H54 (cell line): Measurements from ENCODE around the gene RAB7B.

Source experiments
- DNase-seq: peaks from one replicate; pipeline ENCODE4 v3.0.0; 2011; ENCODE audit warnings: low spot score, mixed read lengths; ENCODE audit not compliant: insufficient read length
- FAIRE-seq: peaks from 3 replicates; lab custom pipeline; 2011; peaks lifted over from hg19 to GRCh38; lab: Jason Lieb, UNC
- POLR2A ChIP-seq: IDR thresholded peaks from 2 replicates; pipeline ENCODE4 v1.6.1; 2011; ENCODE audit warnings: low read depth, mild to moderate bottlenecking, low read length

The RAB7B gene

GRCh38 chr1:205994346-205994745, 8.8 kb downstream of the RAB7B start:
- FAIRE-seq = no peak
- no peak for DNase-seq
- no peak for TF ChIP-seq POLR2A

- no peak for DNase-seq
- FAIRE-seq = no peak
- TF ChIP-seq POLR2A = no peak
These were observed 10.1 kb downstream of the RAB7B start for GRCh38 chr1:205993068-205993467.

- TF ChIP-seq POLR2A = no peak
- no peak for FAIRE-seq
- no peak for DNase-seq
These were observed 10.8 kb downstream of the RAB7B start for GRCh38 chr1:205992218-205992882.

GRCh38 chr1:205991237-205991636, 12.0 kb downstream of the RAB7B start:
- no peak for FAIRE-seq
- TF ChIP-seq POLR2A = no peak
- no peak for DNase-seq

GRCh38 chr1:205990226-205990625, 13.0 kb downstream of the RAB7B start:
- FAIRE-seq (no peak), DNase-seq (no peak)
- no peak for TF ChIP-seq POLR2A

GRCh38 chr1:205989786-205990185, 13.4 kb downstream of the RAB7B start:
- DNase-seq (no peak), FAIRE-seq (no peak)
- no peak for TF ChIP-seq POLR2A

GRCh38 chr1:205988585-205988995, 14.6 kb downstream of the RAB7B start:
- no peak for DNase-seq
- TF ChIP-seq POLR2A = no peak
- FAIRE-seq = no peak

- TF ChIP-seq POLR2A = no peak
- DNase-seq = no peak
- no peak for FAIRE-seq
These were observed 16.3 kb downstream of the RAB7B start for GRCh38 chr1:205986861-205987260.

- no peak for FAIRE-seq
- DNase-seq = no peak
- no peak for TF ChIP-seq POLR2A
These were observed 16.9 kb downstream of the RAB7B start for GRCh38 chr1:205986292-205986691.

GRCh38 chr1:205985330-205986005, 17.7 kb downstream of the RAB7B start:
- no peak for FAIRE-seq

GRCh38 chr1:205983925-205984725, 19.1 kb downstream of the RAB7B start:
- peak; percentile 60 for DNase-seq
- FAIRE-seq = no peak
- no peak for TF ChIP-seq POLR2A

More at GRCh38 chr1:205985330-205986005, 17.7 kb downstream of the RAB7B start:
- no peak for TF ChIP-seq POLR2A
- DNase-seq = no peak

GRCh38 chr1:205981257-205981656, 21.9 kb downstream of the RAB7B start:
- no peak for TF ChIP-seq POLR2A
- FAIRE-seq = no peak

GRCh38 chr1:205980237-205980870, 22.8 kb downstream of the RAB7B start:
- DNase-seq (no peak), FAIRE-seq (no peak)
- no peak for TF ChIP-seq POLR2A

More at GRCh38 chr1:205981257-205981656, 21.9 kb downstream of the RAB7B start:
- no peak for DNase-seq

- TF ChIP-seq POLR2A = no peak
- no peak for FAIRE-seq
- no peak for DNase-seq
These were observed 23.9 kb downstream of the RAB7B start for GRCh38 chr1:205979301-205979700.
